GM12878 (cell line): Measurements from ENCODE around the gene GPAT3. TPM values are rescaled to one million over a fixed set of nuclear protein-coding genes. Genes with fewer than 3 reads are reported as not detected.

Source experiments
- ATAC-seq: fragments of 200-7000 bp; cut with Tn5 transposase; 3 replicates; pipeline ENCODE4 v1.9.1; 2020; ENCODE audit warnings: mild to moderate bottlenecking, moderate library complexity
- BruUV-seq: library from RNA; stranded (reverse); fragments of 400-500 nt; replicated peaks from 2 replicates; lab custom pipeline; 2021; lab: Mats Ljungman, UMichigan
- CTCF ChIA-PET: fragments of 300-600 bp; sonication (Branson Sonifier 250); formaldehyde crosslinking; extraction: SDS; loops from one replicate; lab custom pipeline; 2021; ENCODE audit warnings: inconsistent platforms; lab: Yijun Ruan, JAX
- POLR2A ChIA-PET: fragments of 350-600 bp; formaldehyde crosslinking; extraction: SDS; loops from one replicate; lab custom pipeline; 2021; ENCODE audit warnings: inconsistent platforms; lab: Charles Lee
- RAD21 ChIA-PET: fragments of 300-600 bp; sonication (Branson Sonifier 250); formaldehyde crosslinking; loops from one replicate; lab custom pipeline; 2023; ENCODE audit warnings: antibody characterized with exemption; ENCODE audit not compliant: unreplicated experiment; lab: Charles Lee
- SMC1A ChIA-PET: fragments of 300-600 bp; sonication (Branson Sonifier 250); formaldehyde crosslinking; loops from one replicate; lab custom pipeline; 2023; ENCODE audit not compliant: unreplicated experiment, uncharacterized antibody; lab: Charles Lee
- DNase-seq: peaks from one replicate; pipeline ENCODE4 v3.0.0-alpha.2; 2011; ENCODE audit warnings: low read depth, low spot score
- FAIRE-seq: peaks from 3 replicates; lab custom pipeline; 2011; peaks lifted over from hg19 to GRCh38; lab: Jason Lieb, UNC
- H2AFZ ChIP-seq: 2 replicates; pipeline ENCODE4 v1.6.0; 2011; ENCODE audit warnings: low read depth, low read length, control low read depth; ENCODE audit not compliant: control insufficient read depth
- H3K27ac ChIP-seq: 2 replicates; pipeline ENCODE4 v1.5.1; 2011; ENCODE audit warnings: control low read depth; ENCODE audit not compliant: control insufficient read depth, insufficient read depth
- H3K27me3 ChIP-seq, 2 experiments: replicated peaks in 1 of 2; 2 replicates each; pipeline versions ENCODE4 v1.6.0 to v1.6.1; 2011; ENCODE audit warnings: low read length in 1 of 2; ENCODE audit not compliant: control insufficient read depth in 2 of 2, insufficient read depth in 2 of 2
- H3K36me3 ChIP-seq, 2 experiments: 2 replicates each; pipeline ENCODE4 v1.5.1; 2011; ENCODE audit warnings: low read length in 1 of 2; ENCODE audit not compliant: control insufficient read depth in 2 of 2, insufficient read depth in 2 of 2
- H3K4me1 ChIP-seq: 2 replicates; pipeline ENCODE4 v1.6.1; 2011; ENCODE audit warnings: mild to moderate bottlenecking, low read length, moderate library complexity, mixed read lengths; ENCODE audit not compliant: control insufficient read depth, insufficient read depth
- H3K4me2 ChIP-seq: 2 replicates; pipeline ENCODE4 v1.6.0; 2011; ENCODE audit warnings: control low read depth; ENCODE audit not compliant: control insufficient read depth, insufficient read depth
- H3K4me3 ChIP-seq: fragments of 200-600 bp; sonication (generic); 2 replicates; pipeline ENCODE4 v1.5.1; 2016
- H3K79me2 ChIP-seq: 2 replicates; pipeline ENCODE4 v1.6.0; 2011; ENCODE audit warnings: low read length; ENCODE audit not compliant: control insufficient read depth, insufficient read depth
- H3K9ac ChIP-seq: 2 replicates; pipeline ENCODE4 v1.8.0; 2011; ENCODE audit warnings: low read length, control low read depth, mixed read lengths; ENCODE audit not compliant: control insufficient read depth, insufficient read depth
- H3K9me3 ChIP-seq: replicated peaks from 3 replicates; pipeline ENCODE4 v1.5.1; 2011; ENCODE audit warnings: mild to moderate bottlenecking, low read length; ENCODE audit not compliant: control insufficient read depth, insufficient read depth
- H4K20me1 ChIP-seq: 2 replicates; pipeline ENCODE4 v1.6.0; 2011; ENCODE audit not compliant: control insufficient read depth, insufficient read depth
- ATF7 ChIP-seq: fragments of 450-650 bp; IDR thresholded peaks from 2 replicates; pipeline ENCODE4 v1.6.1; 2016; ENCODE audit warnings: low read depth, mild to moderate bottlenecking
- EGR1 ChIP-seq, 2 experiments: IDR thresholded peaks; 1 replicate in 1 of 2; 2 replicates in 1 of 2; pipeline ENCODE4 v1.6.1; 2011 to 2012; ENCODE audit warnings: low read depth in 2 of 2, low read length in 2 of 2, borderline replicate concordance in 1 of 2, mild to moderate bottlenecking in 1 of 2, moderate library complexity in 1 of 2
- EP300 ChIP-seq, 2 experiments: fragments of 150-350 bp in 1 of 2; IDR thresholded peaks; 2 replicates each; pipeline ENCODE4 v1.6.1; 2011 to 2012; ENCODE audit warnings: low read depth in 2 of 2, low read length in 2 of 2, borderline replicate concordance in 1 of 2, improper control_type of control experiment in 1 of 2, inconsistent platforms in 1 of 2; ENCODE audit not compliant: control insufficient read depth in 1 of 2
- STAT3 ChIP-seq: IDR thresholded peaks from 2 replicates; pipeline ENCODE4 v1.6.1; 2011; ENCODE audit warnings: low read depth, low read length, improper control_type of control experiment
- TARDBP ChIP-seq: IDR thresholded peaks from 2 replicates; pipeline ENCODE4 v1.6.1; 2016; ENCODE audit warnings: borderline replicate concordance
- YY1 ChIP-seq: IDR thresholded peaks from 2 replicates; pipeline ENCODE4 v1.6.1; 2011; ENCODE audit warnings: low read depth, mild to moderate bottlenecking, low read length
- WGBS: methylation state at CpG from one replicate; pipeline ENCODE4 v1.1.6; 2016; ENCODE audit warnings: low lambda C conversion rate; ENCODE audit not compliant: insufficient replicate concordance, insufficient coverage; ENCODE audit errors: missing lambda C conversion rate; 5-methylcytosine and 5-hydroxymethylcytosine counted together
- in situ Hi-C: fragments of 300-500 bp; cut with MboI; formaldehyde crosslinking; loops from 9 replicates; pipeline ENCODE4 v1.14.3; 2018; ENCODE audit warnings: mixed read lengths
- intact Hi-C: fragments of 100-400 bp; cut with micrococcal nuclease; formaldehyde crosslinking; loops from one replicate; pipeline ENCODE4 v1.14.2; 2022; ENCODE audit not compliant: unreplicated experiment
- polyA plus RNA-seq, 11 experiments: library from polyadenylated mRNA; depleted of rRNA in 4 of 11; unstranded in 6 of 11; stranded (reverse) in 5 of 11; fragments of >200 nt; fragmentation: Nextera tagmentation in 4 of 11; fragmentation: Illumina TruSeq in 1 of 11; extraction: Ambion mirVana in 4 of 11; extraction: Trizol in 1 of 11; gene quantifications; 1 replicate in 1 of 11; 2 replicates in 10 of 11; pipeline versions ENCODE4 v1.2.1 to v1.2.3, GENCODE V29; 2011 to 2016; ENCODE audit warnings: inconsistent platforms in 2 of 11, missing spikeins in 2 of 11, low read depth in 1 of 11
- total RNA-seq, 4 experiments: library from RNA; depleted of rRNA in 3 of 4; stranded (reverse); fragments of >200 nt in 3 of 4; fragmentation: Illumina TruSeq in 1 of 4; extraction: Trizol in 1 of 4; gene quantifications; 2 replicates each; pipeline versions ENCODE4 v1.2.1 to v1.2.3, GENCODE V29; 2013 to 2021
- TF ChIP-seq, protein P1 (sequence below): fragments of 450-650 bp; IDR thresholded peaks from 2 replicates; pipeline ENCODE4 v1.6.1; 2017; ENCODE audit warnings: borderline replicate concordance
- TF ChIP-seq, protein P2 (sequence below): fragments of 150-350 bp; IDR thresholded peaks from 2 replicates; pipeline ENCODE4 v1.6.1; 2016; ENCODE audit warnings: low read depth, low read length

GPAT3 gene
- total and polyA plus RNA-seq, 10 of the 15 experiments (the other 5 are each of a cell fraction or from before 2014, with no cell fraction given) = 0.26 to 1.1 (median 0.52) TPM

DNA sequence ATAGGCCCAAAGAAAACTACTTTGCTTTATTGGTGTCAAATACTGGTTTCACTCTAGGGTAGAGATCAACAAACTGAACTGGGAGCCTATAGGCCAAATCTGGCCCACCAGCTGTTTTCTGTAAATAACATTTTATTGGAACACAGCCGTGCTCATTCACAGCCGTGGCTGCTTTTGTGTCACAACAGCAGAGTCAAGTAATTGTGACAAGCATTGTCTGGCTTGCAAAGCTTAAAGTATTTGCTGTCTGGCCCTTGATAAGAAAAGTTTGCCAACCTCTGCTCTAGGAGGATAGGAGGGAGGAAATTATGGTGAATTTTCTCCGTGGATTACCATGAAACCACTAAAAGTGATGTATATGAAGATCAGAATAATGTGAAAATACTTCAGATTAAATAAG, 53.4 kb downstream of the GPAT3 start:
- TF ChIP-seq EGR1 (IDR thresholded peaks at IDR 0.05; ENCODE audit: borderline replicate concordance in 1 of 2, low read depth in 2 of 2, low read length in 2 of 2) (no peak), YY1 (no peak), ATF7 (no peak), STAT3 (no peak), TARDBP (no peak), EP300 (IDR thresholded peaks at IDR 0.05; ENCODE audit: borderline replicate concordance in 1 of 2, control insufficient read depth in 1 of 2, low read depth in 2 of 2, low read length in 2 of 2) (no peak)
- TF ChIP-seq, protein P1, sequence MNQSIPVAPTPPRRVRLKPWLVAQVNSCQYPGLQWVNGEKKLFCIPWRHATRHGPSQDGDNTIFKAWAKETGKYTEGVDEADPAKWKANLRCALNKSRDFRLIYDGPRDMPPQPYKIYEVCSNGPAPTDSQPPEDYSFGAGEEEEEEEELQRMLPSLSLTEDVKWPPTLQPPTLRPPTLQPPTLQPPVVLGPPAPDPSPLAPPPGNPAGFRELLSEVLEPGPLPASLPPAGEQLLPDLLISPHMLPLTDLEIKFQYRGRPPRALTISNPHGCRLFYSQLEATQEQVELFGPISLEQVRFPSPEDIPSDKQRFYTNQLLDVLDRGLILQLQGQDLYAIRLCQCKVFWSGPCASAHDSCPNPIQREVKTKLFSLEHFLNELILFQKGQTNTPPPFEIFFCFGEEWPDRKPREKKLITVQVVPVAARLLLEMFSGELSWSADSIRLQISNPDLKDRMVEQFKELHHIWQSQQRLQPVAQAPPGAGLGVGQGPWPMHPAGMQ = no peak
- TF ChIP-seq, protein P2, sequence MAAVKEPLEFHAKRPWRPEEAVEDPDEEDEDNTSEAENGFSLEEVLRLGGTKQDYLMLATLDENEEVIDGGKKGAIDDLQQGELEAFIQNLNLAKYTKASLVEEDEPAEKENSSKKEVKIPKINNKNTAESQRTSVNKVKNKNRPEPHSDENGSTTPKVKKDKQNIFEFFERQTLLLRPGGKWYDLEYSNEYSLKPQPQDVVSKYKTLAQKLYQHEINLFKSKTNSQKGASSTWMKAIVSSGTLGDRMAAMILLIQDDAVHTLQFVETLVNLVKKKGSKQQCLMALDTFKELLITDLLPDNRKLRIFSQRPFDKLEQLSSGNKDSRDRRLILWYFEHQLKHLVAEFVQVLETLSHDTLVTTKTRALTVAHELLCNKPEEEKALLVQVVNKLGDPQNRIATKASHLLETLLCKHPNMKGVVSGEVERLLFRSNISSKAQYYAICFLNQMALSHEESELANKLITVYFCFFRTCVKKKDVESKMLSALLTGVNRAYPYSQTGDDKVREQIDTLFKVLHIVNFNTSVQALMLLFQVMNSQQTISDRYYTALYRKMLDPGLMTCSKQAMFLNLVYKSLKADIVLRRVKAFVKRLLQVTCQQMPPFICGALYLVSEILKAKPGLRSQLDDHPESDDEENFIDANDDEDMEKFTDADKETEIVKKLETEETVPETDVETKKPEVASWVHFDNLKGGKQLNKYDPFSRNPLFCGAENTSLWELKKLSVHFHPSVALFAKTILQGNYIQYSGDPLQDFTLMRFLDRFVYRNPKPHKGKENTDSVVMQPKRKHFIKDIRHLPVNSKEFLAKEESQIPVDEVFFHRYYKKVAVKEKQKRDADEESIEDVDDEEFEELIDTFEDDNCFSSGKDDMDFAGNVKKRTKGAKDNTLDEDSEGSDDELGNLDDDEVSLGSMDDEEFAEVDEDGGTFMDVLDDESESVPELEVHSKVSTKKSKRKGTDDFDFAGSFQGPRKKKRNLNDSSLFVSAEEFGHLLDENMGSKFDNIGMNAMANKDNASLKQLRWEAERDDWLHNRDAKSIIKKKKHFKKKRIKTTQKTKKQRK = no peak
- TF ChIP-seq, all 136 proteins: peak for 0
- no peak overlapping the region for H3K4me2 ChIP-seq
- H3K79me2 ChIP-seq = no peaks in the 10 kb centered on the region
- SMC1A ChIA-PET = interaction anchor here (1.3 kb wide), 1 partner anchor 58 kb away, joined by 3 read pairs; no protein-coding TSS in a partner anchor
- H3K9ac ChIP-seq = no peak overlapping the region
- DNase-seq (no peak), ATAC-seq (no peak), FAIRE-seq (no peak)
- POLR2A ChIA-PET = interaction anchor here (1.1 kb wide), 1 partner anchor 10 kb away, joined by 3 read pairs; no protein-coding TSS in a partner anchor
- no TSS peak for BruUV-seq
- H3K4me1 ChIP-seq = no peaks in the 10 kb centered on the region
- no peaks in the 10 kb centered on the region for H3K27me3 ChIP-seq
- 81% methylated on average over 3 of the region's 3 CpGs for WGBS
- RAD21 ChIA-PET = no interaction called here
- H3K4me3 ChIP-seq = no peak overlapping the region
- no peaks in the 10 kb centered on the region for H3K36me3 ChIP-seq
- CTCF ChIA-PET = interaction anchor here (0.9 to 1.5 kb wide), 3 partner anchors 8 to 93 kb away, joined by 4 read pairs; no protein-coding TSS in a partner anchor
- no peak overlapping the region for H2AFZ ChIP-seq
- intact Hi-C loops (no loop called here), in situ Hi-C loops (no loop called here)
- no peaks in the 10 kb centered on the region for H4K20me1 ChIP-seq
- H3K27ac ChIP-seq = no peak overlapping the region
- H3K9me3 ChIP-seq = no peaks in the 10 kb centered on the region; the same call in 2 of the 3 replicates
